Epidermal melanocyte (primary cell): ENCODE measurements around the gene LIN7C.

ENCODE experiments used
- DNase-seq: peaks from one replicate; pipeline ENCODE4 v3.0.0; 2011; ENCODE audit warnings: low spot score; ENCODE audit not compliant: insufficient read length

Gene LIN7C

GRCh38 chr11:27470826-27471588 is 35.6 kb downstream of the LIN7C start:
- DNase-seq: no peak

- no peak for DNase-seq
Observed at GRCh38 chr11:27470166-27470565, 36.4 kb downstream of the LIN7C start.

- DNase-seq: no peak
Observed at GRCh38 chr11:27468995-27469695, 37.4 kb downstream of the LIN7C start.

- no peak for DNase-seq
Observed at GRCh38 chr11:27468209-27468994, 38.2 kb downstream of the LIN7C start.

- DNase-seq: no peak
Observed at GRCh38 chr11:27467181-27467913, 39.2 kb downstream of the LIN7C start.

- DNase-seq: no peak
Observed at GRCh38 chr11:27466363-27466762, 40.2 kb downstream of the LIN7C start.

- no peak for DNase-seq
Observed at GRCh38 chr11:27465629-27466028, 40.9 kb downstream of the LIN7C start.

GRCh38 chr11:27464909-27465308 is 41.7 kb downstream of the LIN7C start:
- no peak for DNase-seq

GRCh38 chr11:27464289-27464696 is 42.3 kb downstream of the LIN7C start:
- no peak for DNase-seq

- DNase-seq: no peak
Observed at GRCh38 chr11:27462543-27462942, 44.0 kb downstream of the LIN7C start.

GRCh38 chr11:27460158-27460978 is 46.2 kb downstream of the LIN7C start:
- DNase-seq: no peak

GRCh38 chr11:27459191-27459590 is 47.4 kb downstream of the LIN7C start:
- DNase-seq: no peak

- no peak for DNase-seq
Observed at GRCh38 chr11:27458182-27458581, 48.4 kb downstream of the LIN7C start.

- no peak for DNase-seq
Observed at GRCh38 chr11:27456795-27457329, 49.7 kb downstream of the LIN7C start.

GRCh38 chr11:27456140-27456794 is 50.3 kb downstream of the LIN7C start:
- no peak for DNase-seq

- DNase-seq: no peak
Observed at GRCh38 chr11:27455667-27456066, 50.9 kb downstream of the LIN7C start.

- DNase-seq: no peak
Observed at GRCh38 chr11:27453701-27454100, 52.9 kb downstream of the LIN7C start.

- DNase-seq: no peak
Observed at GRCh38 chr11:27452147-27452546, 54.4 kb downstream of the LIN7C start.

GRCh38 chr11:27451244-27451965 is 55.2 kb downstream of the LIN7C start:
- DNase-seq: no peak
